T follicular helper cell (primary cell): ENCODE measurements around the gene DCHS2.
"Not testable (repeated sequence)": the region's sequence is repeated elsewhere in the genome, so short reads cannot be mapped to it uniquely, and the experiment has no call there.

ENCODE experiments used
- DNase-seq: peaks from one replicate; pipeline ENCODE4 v3.0.0-alpha.2; 2020; ENCODE audit warnings: low read depth

DCHS2 gene

DNA sequence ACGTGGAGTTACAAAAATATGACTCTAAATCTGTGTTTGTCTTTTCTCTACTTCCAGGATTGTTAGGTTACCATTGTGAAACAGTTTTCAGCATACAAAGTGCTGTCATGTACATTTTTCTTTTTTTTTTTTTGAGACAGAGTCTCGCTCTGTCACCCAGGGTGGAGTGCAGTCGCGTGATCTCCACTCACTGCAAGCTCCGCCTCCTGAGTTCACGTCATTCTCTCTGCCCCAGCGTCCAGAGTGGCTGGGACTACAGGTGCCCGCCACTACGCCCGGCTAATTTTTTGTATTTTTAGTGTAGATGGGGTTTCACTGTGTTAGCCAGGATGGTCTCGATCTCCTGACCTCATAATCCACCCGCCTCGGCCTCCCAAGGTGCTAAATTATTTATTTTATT, 274.2 kb downstream of the DCHS2 start:
- DNase-seq, result not testable (repeated sequence)

DNA sequence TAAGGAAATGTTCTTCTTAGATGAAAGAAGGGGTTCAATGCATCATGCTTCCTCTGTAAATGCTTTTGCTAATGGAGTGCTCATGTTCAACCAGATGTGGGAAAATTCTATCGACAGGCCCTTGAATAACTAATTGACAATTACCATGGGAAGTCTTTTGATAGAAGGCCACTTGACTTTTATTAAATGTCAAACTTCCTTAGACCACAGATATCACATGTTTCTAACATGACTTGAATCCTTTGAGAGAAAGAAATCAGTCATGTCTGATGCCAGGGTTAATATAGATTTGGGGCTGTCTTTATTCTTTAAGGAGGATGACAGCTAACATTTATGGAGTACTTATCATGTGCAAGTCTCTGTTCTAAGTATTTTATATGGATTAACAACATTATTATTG, 280.1 kb downstream of the DCHS2 start:
- DNase-seq, result no peak

DNA sequence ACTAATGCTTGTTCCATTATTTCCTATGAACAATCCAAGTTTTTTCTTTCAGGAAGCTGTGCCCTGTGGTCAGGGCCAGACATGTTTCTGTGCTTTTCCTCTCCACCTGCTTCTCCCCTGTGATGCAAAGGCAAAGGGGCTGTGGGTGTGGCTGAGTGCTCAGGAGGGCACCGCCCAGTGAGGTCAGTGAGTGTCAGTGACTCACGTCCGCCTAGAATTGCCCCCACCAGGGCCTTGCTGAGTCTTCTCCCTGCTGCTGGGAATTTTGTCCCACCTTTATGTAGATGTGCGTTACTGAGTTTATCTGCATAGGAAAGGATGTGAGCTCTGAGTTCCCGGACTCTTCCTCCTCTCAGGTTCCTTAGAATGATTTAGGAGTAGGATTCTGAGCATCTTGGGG, 283.2 kb downstream of the DCHS2 start:
- DNase-seq, result no peak

DNA sequence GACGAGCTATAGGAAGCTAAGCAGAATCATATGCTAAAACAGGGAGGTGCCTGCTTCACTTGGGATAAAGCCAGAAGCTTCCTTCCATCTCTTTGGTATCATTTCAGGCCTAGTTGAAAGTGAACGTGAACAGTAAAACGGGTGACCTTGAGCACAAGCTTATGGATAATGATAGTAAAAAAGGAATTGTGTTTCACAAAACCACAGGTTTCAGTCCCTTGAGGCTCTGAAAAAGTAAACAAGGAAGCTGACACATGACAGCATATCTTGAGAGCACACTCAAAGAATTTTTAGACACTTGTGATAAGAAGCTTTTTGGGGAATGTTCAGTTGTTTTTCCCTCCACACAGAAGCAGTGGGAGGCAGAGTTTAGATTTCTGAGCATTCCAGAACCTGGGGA, 286.1 kb downstream of the DCHS2 start:
- DNase-seq, result no peak

DNA sequence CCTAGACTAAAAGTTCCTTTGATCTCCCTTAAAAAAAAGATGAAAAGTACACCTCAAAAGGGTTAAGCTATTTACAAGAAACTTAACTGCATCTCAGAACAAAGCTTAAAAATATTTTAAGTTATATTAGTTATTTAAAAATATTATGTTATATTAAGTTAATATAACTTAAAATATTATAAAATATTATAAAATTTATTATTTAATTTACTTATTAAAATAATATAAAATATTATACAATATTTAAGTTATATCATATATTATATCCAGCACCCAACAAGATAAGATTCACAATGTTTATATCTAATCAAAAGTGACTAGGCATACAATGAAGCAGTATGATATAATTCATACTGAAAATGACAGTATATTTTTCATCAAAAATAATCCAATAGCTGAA, 296.9 kb downstream of the DCHS2 start:
- no peak for DNase-seq

- no peak for DNase-seq
These were observed 299.0 kb downstream of the DCHS2 start for GRCh38 chr4:154192585-154192984.

DNA sequence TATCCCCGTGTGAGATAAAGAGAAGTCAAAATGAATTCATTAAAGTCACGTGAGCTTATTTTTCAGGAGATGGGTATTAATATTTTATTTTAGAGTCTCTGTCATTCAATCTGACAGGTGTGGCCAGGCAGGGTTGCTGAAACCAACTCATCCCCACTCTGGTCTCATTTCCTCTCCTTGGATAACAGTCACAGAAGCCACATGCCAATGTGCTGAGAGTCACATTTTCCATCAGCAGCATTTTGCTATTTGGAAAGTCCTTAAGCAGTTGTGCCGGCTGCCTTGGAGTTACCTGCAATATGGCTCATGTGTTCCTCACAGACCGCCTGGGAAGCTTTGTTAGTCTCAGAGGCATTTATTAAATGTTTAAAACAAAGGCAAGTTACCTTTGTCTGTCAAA, 302.3 kb downstream of the DCHS2 start:
- no peak for DNase-seq

GRCh38 chr4:154186888-154187287, 304.7 kb downstream of the DCHS2 start:
- DNase-seq, result no peak

GRCh38 chr4:154186035-154186434, 305.6 kb downstream of the DCHS2 start:
- no peak for DNase-seq

DNA sequence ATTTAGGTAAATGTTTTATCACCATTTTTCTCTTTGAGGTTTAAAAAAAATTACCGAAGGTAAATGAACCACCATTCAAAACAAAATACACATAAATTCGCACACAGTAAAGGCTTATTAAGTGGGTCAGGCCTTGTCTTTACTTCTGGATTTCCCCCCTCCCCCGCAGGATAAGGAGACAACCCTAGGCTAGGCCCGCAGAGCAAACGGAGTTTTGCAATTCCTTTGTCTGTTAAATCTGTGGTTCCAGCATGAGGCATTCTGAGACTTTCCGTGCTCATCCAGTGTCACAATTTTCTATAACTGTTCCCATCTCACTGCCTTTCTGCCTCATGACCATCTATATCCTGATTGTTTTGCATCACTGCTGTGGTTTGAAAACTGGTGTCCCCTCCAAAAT, 307.4 kb downstream of the DCHS2 start:
- no peak for DNase-seq

- no peak for DNase-seq
These were observed 308.3 kb downstream of the DCHS2 start for GRCh38 chr4:154183264-154183663.
